Tibial artery (tissue), 4 donors: ENCODE measurements around the gene TSC2.

Source experiments
- DNase-seq, 2 donors: peaks; one replicate each; pipeline ENCODE4 v3.0.0-alpha.2; 2019
- H3K27ac ChIP-seq, 2 donors: fragments of 200-600 bp; sonication (generic) in 1 of 2; 1 replicate in 1 of 2; 2 replicates in 1 of 2; pipeline ENCODE4 v1.5.1; 2018 to 2019; ENCODE audit warnings: mild to moderate bottlenecking in 1 of 2
- H3K27me3 ChIP-seq, 2 donors: fragments of 200-600 bp; sonication (generic) in 1 of 2; one replicate each; pipeline versions ENCODE4 v1.5.1 to v1.6.0; 2016 to 2019
- H3K36me3 ChIP-seq, 3 donors: fragments of 200-600 bp; sonication (generic) in 2 of 3; one replicate each; pipeline ENCODE4 v1.5.1; 2016 to 2019; ENCODE audit warnings: mild to moderate bottlenecking in 2 of 3
- H3K4me1 ChIP-seq, 4 donors: fragments of 200-600 bp; sonication (generic) in 2 of 4; 1 replicate in 3 of 4; 2 replicates in 1 of 4; pipeline ENCODE4 v1.5.1; 2016 to 2019
- H3K4me3 ChIP-seq, 2 donors: fragments of 200-600 bp; sonication (generic) in 1 of 2; 1 replicate in 1 of 2; 2 replicates in 1 of 2; pipeline ENCODE4 v1.5.1; 2018 to 2019; ENCODE audit warnings: mild to moderate bottlenecking in 2 of 2
- H3K9me3 ChIP-seq, 3 donors: fragments of 200-600 bp; sonication (generic) in 1 of 3; one replicate each; pipeline ENCODE4 v1.5.1; 2016 to 2019
- CTCF ChIP-seq, 2 experiments: fragments of 200-600 bp in 1 of 2; fragments of 450-650 bp in 1 of 2; IDR thresholded peaks; one replicate each; pipeline ENCODE4 v1.5.1; 2017 to 2019; ENCODE audit warnings: antibody characterized with exemption in 2 of 2, mild to moderate bottlenecking in 1 of 2, moderate library complexity in 1 of 2
- intact Hi-C: fragments of 100-400 bp; cut with DNase I; formaldehyde crosslinking; loops from one replicate; pipeline ENCODE4 v1.15.0; 2023; ENCODE audit warnings: low total_unique reads

Gene TSC2

GRCh38 chr16:2082171-2082982 is 34.6 kb downstream of the TSC2 start:
- Histone ChIP-seq H3K9me3 (no peaks in the 10 kb centered on the region), H3K4me1 (peaks cover 0 to 16% (median 2%) of the 10 kb centered on the region in 4 donors), H3K27ac (no peak overlapping the region), H3K27me3 (no peaks in the 10 kb centered on the region), H3K4me3 (no peak overlapping the region), H3K36me3 (peaks cover 23 to 100% (median 75%) of the 10 kb centered on the region in 3 donors)
- intact Hi-C loops, result no loop called here
- TF ChIP-seq CTCF (IDR thresholded peaks at IDR 0.05), result no peak
- DNase-seq, result no peak

- Histone ChIP-seq H3K27me3 (no peaks in the 10 kb centered on the region), H3K4me3 (no peak overlapping the region), H3K4me1 (peaks cover 0 to 16% (median 2%) of the 10 kb centered on the region in 4 donors), H3K27ac (no peak overlapping the region), H3K9me3 (no peaks in the 10 kb centered on the region), H3K36me3 (peaks cover 23 to 100% (median 75%) of the 10 kb centered on the region in 3 donors)
- DNase-seq, result no peak
- no peak for TF ChIP-seq CTCF (IDR thresholded peaks at IDR 0.05)
- intact Hi-C loops, result no loop called here
These were observed 35.2 kb downstream of the TSC2 start for GRCh38 chr16:2082983-2083364.

GRCh38 chr16:2083409-2083808 is 35.6 kb downstream of the TSC2 start:
- H3K27ac ChIP-seq, result no peak overlapping the region
- DNase-seq, result no peak
- intact Hi-C loops, result no loop called here
- H3K27me3 ChIP-seq, result no peaks in the 10 kb centered on the region
- no peak overlapping the region for H3K4me3 ChIP-seq
- H3K36me3 ChIP-seq, result peaks cover 26 to 100% (median 78%) of the 10 kb centered on the region in 3 donors
- TF ChIP-seq CTCF (IDR thresholded peaks at IDR 0.05), result no peak
- no peaks in the 10 kb centered on the region for H3K9me3 ChIP-seq
- H3K4me1 ChIP-seq, result peaks cover 0 to 16% (median 2%) of the 10 kb centered on the region in 4 donors

GRCh38 chr16:2083876-2084780 is 36.3 kb downstream of the TSC2 start:
- peaks cover 27 to 100% (median 78%) of the 10 kb centered on the region in 3 donors for H3K36me3 ChIP-seq
- H3K27me3 ChIP-seq, result no peaks in the 10 kb centered on the region
- intact Hi-C loops, result no loop called here
- H3K9me3 ChIP-seq, result no peaks in the 10 kb centered on the region
- H3K4me1 ChIP-seq, result peaks cover 0 to 16% (median 2%) of the 10 kb centered on the region in 4 donors
- H3K4me3 ChIP-seq, result no peak overlapping the region
- DNase-seq, result no peak
- no peak for TF ChIP-seq CTCF (IDR thresholded peaks at IDR 0.05)
- no peak overlapping the region for H3K27ac ChIP-seq

- no peak for DNase-seq
- Histone ChIP-seq H3K27me3 (no peaks in the 10 kb centered on the region), H3K4me1 (peaks cover 0 to 16% (median 2%) of the 10 kb centered on the region in 4 donors), H3K4me3 (no peak overlapping the region), H3K36me3 (peaks cover 27 to 100% (median 78%) of the 10 kb centered on the region in 3 donors), H3K9me3 (no peaks in the 10 kb centered on the region), H3K27ac (peak overlapping the region in 1 of 2 donors; percentile 38)
- intact Hi-C loops, result no loop called here
- no peak for TF ChIP-seq CTCF (IDR thresholded peaks at IDR 0.05)
These were observed 37.3 kb downstream of the TSC2 start for GRCh38 chr16:2084895-2085625.
